Measurements from ENCODE around the gene SSC5D. TPM values are rescaled to one million over a fixed set of nuclear protein-coding genes. Genes with fewer than 3 reads are reported as not detected.

SSC5D gene
- total and polyA plus RNA-seq, 9 of the 15 experiments (the other 6 are each of a cell fraction or from before 2014, with no cell fraction given): 0.04 to 0.71 (median 0.14) TPM; not detected in 2

DNA sequence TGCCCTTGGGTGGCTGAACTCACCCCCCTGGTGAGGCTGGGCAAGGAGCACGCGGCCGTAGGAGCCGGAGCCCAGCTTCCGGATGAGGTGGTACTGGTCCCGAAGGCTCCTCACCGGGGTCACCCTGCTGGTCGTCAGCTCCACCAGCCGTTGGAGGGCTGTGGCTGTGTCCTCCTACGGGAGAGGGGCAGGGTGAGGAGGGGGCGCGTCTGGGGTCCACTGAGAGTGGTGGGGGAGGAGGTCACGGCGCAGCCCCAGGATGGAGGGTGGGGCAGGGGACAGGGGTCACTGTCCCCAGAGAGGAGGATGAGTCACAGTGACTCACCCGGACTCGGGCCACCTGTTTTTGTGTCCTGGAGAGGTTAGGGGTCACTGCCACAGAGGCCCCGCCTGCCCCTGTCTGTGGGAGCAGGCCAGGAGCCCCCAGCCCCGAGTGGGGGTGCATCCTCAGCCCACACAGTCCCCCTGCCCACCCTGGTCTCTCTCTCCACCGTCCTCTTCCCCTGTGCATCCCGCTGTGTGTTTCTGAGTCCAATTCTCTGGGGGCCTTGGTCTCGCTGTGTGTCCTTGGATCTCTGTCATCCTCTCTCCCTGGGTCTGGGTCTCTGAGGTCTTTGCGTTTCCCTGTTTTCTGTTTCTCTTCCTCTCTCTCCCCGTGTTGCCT, 56.7 kb downstream of the SSC5D start (continued):
- TF ChIP-seq MTA1 (IDR thresholded peaks at IDR 0.05; ENCODE audit: borderline replicate concordance) (peak; percentile 58), RUNX1 (IDR thresholded peaks at IDR 0.05; ENCODE audit: low read depth) (0 out of 2 replicates have a peak, but pooled peaks have one; percentile 31), TCF3 (CRISPR knock-in tag; IDR thresholded peaks at IDR 0.05) (peak; percentile 52; the same call in 1 of the 2 replicates), ILF3 (IDR thresholded peaks at IDR 0.05; ENCODE audit: borderline replicate concordance) (no peak), TAL1 (IDR thresholded peaks at IDR 0.05) (no peak), CEBPG (CRISPR knock-in tag; IDR thresholded peaks at IDR 0.05) (no peak), CEBPG (tag; conservative IDR thresholded peaks at IDR 0.05 in 1 of 2, IDR thresholded peaks at IDR 0.05 in 1 of 2) (no peak), SNIP1 (IDR thresholded peaks at IDR 0.05; ENCODE audit: low read depth) (no peak), ZBTB1 (CRISPR knock-in tag; IDR thresholded peaks at IDR 0.05; ENCODE audit: borderline replicate concordance, low read depth) (0 out of 2 replicates have a peak, but pooled peaks have one; percentile 38), NR1H2 (CRISPR knock-in tag; IDR thresholded peaks at IDR 0.05) (peak; percentile 88; the same call in 1 of the 2 replicates), ZNF12 (CRISPR knock-in tag; IDR thresholded peaks at IDR 0.05) (no peak), HNRNPUL1 (IDR thresholded peaks at IDR 0.05; ENCODE audit: low read length) (no peak), PURB (CRISPR knock-in tag; IDR thresholded peaks at IDR 0.05; ENCODE audit: low read depth) (no peak), MCM3 (IDR thresholded peaks at IDR 0.05) (no peak), IRF2 (CRISPR knock-in tag; IDR thresholded peaks at IDR 0.05) (no peak), JUN (IDR thresholded peaks at IDR 0.05; ENCODE audit: borderline replicate concordance, low read depth, low read length) (peak; percentile 98), JUN (CRISPR knock-in tag; IDR thresholded peaks at IDR 0.05; ENCODE audit: borderline replicate concordance) (0 out of 2 replicates have a peak, but pooled peaks have one; percentile 46), ZSCAN29 (IDR thresholded peaks at IDR 0.05) (no peak), RBBP5 (IDR thresholded peaks at IDR 0.05; ENCODE audit: borderline replicate concordance, insufficient read depth, low read length, poor library complexity, severe bottlenecking) (peak; percentile 44), SRSF9 (IDR thresholded peaks at IDR 0.05; ENCODE audit: borderline replicate concordance, low read depth, low read length) (no peak)
- TF ChIP-seq, protein P1, sequence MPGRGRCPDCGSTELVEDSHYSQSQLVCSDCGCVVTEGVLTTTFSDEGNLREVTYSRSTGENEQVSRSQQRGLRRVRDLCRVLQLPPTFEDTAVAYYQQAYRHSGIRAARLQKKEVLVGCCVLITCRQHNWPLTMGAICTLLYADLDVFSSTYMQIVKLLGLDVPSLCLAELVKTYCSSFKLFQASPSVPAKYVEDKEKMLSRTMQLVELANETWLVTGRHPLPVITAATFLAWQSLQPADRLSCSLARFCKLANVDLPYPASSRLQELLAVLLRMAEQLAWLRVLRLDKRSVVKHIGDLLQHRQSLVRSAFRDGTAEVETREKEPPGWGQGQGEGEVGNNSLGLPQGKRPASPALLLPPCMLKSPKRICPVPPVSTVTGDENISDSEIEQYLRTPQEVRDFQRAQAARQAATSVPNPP (IDR thresholded peaks at IDR 0.05; ENCODE audit: borderline replicate concordance, insufficient read depth, insufficient read length): no peak
- TF ChIP-seq, protein P2, sequence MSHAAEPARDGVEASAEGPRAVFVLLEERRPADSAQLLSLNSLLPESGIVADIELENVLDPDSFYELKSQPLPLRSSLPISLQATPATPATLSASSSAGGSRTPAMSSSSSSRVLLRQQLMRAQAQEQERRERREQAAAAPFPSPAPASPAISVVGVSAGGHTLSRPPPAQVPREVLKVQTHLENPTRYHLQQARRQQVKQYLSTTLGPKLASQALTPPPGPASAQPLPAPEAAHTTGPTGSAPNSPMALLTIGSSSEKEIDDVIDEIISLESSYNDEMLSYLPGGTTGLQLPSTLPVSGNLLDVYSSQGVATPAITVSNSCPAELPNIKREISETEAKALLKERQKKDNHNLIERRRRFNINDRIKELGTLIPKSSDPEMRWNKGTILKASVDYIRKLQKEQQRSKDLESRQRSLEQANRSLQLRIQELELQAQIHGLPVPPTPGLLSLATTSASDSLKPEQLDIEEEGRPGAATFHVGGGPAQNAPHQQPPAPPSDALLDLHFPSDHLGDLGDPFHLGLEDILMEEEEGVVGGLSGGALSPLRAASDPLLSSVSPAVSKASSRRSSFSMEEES (CRISPR knock-in tag; IDR thresholded peaks at IDR 0.05): no peak
- TF ChIP-seq, protein P3, sequence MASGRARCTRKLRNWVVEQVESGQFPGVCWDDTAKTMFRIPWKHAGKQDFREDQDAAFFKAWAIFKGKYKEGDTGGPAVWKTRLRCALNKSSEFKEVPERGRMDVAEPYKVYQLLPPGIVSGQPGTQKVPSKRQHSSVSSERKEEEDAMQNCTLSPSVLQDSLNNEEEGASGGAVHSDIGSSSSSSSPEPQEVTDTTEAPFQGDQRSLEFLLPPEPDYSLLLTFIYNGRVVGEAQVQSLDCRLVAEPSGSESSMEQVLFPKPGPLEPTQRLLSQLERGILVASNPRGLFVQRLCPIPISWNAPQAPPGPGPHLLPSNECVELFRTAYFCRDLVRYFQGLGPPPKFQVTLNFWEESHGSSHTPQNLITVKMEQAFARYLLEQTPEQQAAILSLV (tag; IDR thresholded peaks at IDR 0.05): peak; percentile 26; the same call in 1 of the 2 replicates
- TF ChIP-seq, protein P4, sequence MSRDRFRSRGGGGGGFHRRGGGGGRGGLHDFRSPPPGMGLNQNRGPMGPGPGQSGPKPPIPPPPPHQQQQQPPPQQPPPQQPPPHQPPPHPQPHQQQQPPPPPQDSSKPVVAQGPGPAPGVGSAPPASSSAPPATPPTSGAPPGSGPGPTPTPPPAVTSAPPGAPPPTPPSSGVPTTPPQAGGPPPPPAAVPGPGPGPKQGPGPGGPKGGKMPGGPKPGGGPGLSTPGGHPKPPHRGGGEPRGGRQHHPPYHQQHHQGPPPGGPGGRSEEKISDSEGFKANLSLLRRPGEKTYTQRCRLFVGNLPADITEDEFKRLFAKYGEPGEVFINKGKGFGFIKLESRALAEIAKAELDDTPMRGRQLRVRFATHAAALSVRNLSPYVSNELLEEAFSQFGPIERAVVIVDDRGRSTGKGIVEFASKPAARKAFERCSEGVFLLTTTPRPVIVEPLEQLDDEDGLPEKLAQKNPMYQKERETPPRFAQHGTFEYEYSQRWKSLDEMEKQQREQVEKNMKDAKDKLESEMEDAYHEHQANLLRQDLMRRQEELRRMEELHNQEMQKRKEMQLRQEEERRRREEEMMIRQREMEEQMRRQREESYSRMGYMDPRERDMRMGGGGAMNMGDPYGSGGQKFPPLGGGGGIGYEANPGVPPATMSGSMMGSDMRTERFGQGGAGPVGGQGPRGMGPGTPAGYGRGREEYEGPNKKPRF (IDR thresholded peaks at IDR 0.05; ENCODE audit: low read depth, low read length): no peak
